Mesenchymal stem cell (in vitro differentiated cells and primary cell): ENCODE data around the gene KSR1.

Experiments used
- DNase-seq: peaks from one replicate; pipeline ENCODE4 v3.0.0-alpha.2; 2013
- H2AFZ ChIP-seq: one replicate; pipeline ENCODE4 v1.6.1; 2013; ENCODE audit warnings: low read depth, mild to moderate bottlenecking, control low read depth, inconsistent platforms, low read length, moderate library complexity
- H2AK5ac ChIP-seq: 2 replicates; pipeline ENCODE4 v1.6.1; 2013; ENCODE audit warnings: low read length, moderate library complexity, mild to moderate bottlenecking, inconsistent platforms; ENCODE audit not compliant: severe bottlenecking
- H2BK120ac ChIP-seq: one replicate; pipeline ENCODE4 v1.6.1; 2013; ENCODE audit warnings: low read depth, mild to moderate bottlenecking, inconsistent platforms, low read length, moderate library complexity
- H2BK12ac ChIP-seq, 2 experiments: one replicate each; pipeline ENCODE4 v1.6.1; 2013; ENCODE audit warnings: inconsistent platforms in 2 of 2, low read length in 2 of 2, mild to moderate bottlenecking in 2 of 2, moderate library complexity in 2 of 2, control low read depth in 1 of 2
- H2BK15ac ChIP-seq: one replicate; pipeline ENCODE4 v1.6.1; 2013; ENCODE audit warnings: mild to moderate bottlenecking, low read depth, inconsistent platforms; ENCODE audit not compliant: poor library complexity, severe bottlenecking
- H2BK5ac ChIP-seq: 2 replicates; pipeline ENCODE4 v1.6.1; 2013; ENCODE audit warnings: low read depth, mild to moderate bottlenecking, low read length, control low read depth, inconsistent platforms; ENCODE audit not compliant: poor library complexity, severe bottlenecking
- H3K14ac ChIP-seq, 2 experiments: one replicate each; pipeline ENCODE4 v1.6.1; 2013; ENCODE audit warnings: inconsistent platforms in 2 of 2, low read length in 2 of 2, control low read depth in 1 of 2, mild to moderate bottlenecking in 1 of 2, moderate library complexity in 1 of 2
- H3K18ac ChIP-seq, 2 experiments: one replicate each; pipeline ENCODE4 v1.6.1; 2013; ENCODE audit warnings: inconsistent platforms in 2 of 2, low read length in 2 of 2, control low read depth in 1 of 2, low read depth in 1 of 2, mild to moderate bottlenecking in 1 of 2
- H3K23ac ChIP-seq, 2 experiments: one replicate each; pipeline ENCODE4 v1.6.1; 2013; ENCODE audit warnings: inconsistent platforms in 2 of 2, low read length in 2 of 2, mild to moderate bottlenecking in 2 of 2, moderate library complexity in 2 of 2, control low read depth in 1 of 2
- H3K27ac ChIP-seq: 2 replicates; pipeline ENCODE4 v1.5.1; 2013; ENCODE audit warnings: mild to moderate bottlenecking, moderate library complexity, low read length, control low read depth, inconsistent platforms; ENCODE audit not compliant: poor library complexity, severe bottlenecking
- H3K27me3 ChIP-seq, 2 experiments: 2 replicates each; pipeline versions ENCODE4 v1.6.1 to v1.7.0; 2013; ENCODE audit warnings: low read length in 2 of 2, mild to moderate bottlenecking in 2 of 2, moderate library complexity in 2 of 2, control low read depth in 1 of 2, inconsistent platforms in 1 of 2; ENCODE audit not compliant: control insufficient read depth in 1 of 2, insufficient read depth in 1 of 2
- H3K36me3 ChIP-seq, 2 experiments: 2 replicates each; pipeline versions ENCODE4 v1.6.1 to v1.7.0; 2013; ENCODE audit warnings: low read length in 2 of 2, control low read depth in 1 of 2, inconsistent platforms in 1 of 2, low read depth in 1 of 2, mild to moderate bottlenecking in 1 of 2; ENCODE audit not compliant: insufficient read depth in 2 of 2, control insufficient read depth in 1 of 2
- H3K4ac ChIP-seq, 2 experiments: one replicate each; pipeline ENCODE4 v1.6.1; 2013; ENCODE audit warnings: inconsistent platforms in 2 of 2, low read length in 2 of 2, mild to moderate bottlenecking in 2 of 2, moderate library complexity in 2 of 2, control low read depth in 1 of 2, low read depth in 1 of 2
- H3K4me1 ChIP-seq: 2 replicates; pipeline ENCODE4 v1.6.1; 2013; ENCODE audit warnings: low read depth, low read length, control low read depth; ENCODE audit not compliant: control insufficient read depth, insufficient read depth
- H3K4me2 ChIP-seq: 2 replicates; pipeline ENCODE4 v1.6.1; 2013; ENCODE audit warnings: low read length, mild to moderate bottlenecking, inconsistent platforms; ENCODE audit not compliant: poor library complexity, severe bottlenecking
- H3K4me3 ChIP-seq, 2 experiments: 2 replicates each; pipeline versions ENCODE4 v1.5.1 to v1.7.0; 2013; ENCODE audit warnings: low read length in 2 of 2, mild to moderate bottlenecking in 2 of 2, control low read depth in 1 of 2, low read depth in 1 of 2; ENCODE audit not compliant: insufficient read depth in 1 of 2
- H3K79me1 ChIP-seq: replicated peaks from 2 replicates; pipeline ENCODE4 v1.6.1; 2013; ENCODE audit warnings: mild to moderate bottlenecking, control low read depth, low read length, inconsistent platforms; ENCODE audit not compliant: poor library complexity, severe bottlenecking
- H3K9ac ChIP-seq: 2 replicates; pipeline ENCODE4 v1.7.0; 2013; ENCODE audit warnings: mild to moderate bottlenecking, low read length, moderate library complexity
- H3K9me3 ChIP-seq: 2 replicates; pipeline ENCODE4 v1.7.0; 2013; ENCODE audit warnings: mild to moderate bottlenecking, low read length; ENCODE audit not compliant: control insufficient read depth
- H4K8ac ChIP-seq: one replicate; pipeline ENCODE4 v1.6.1; 2013; ENCODE audit warnings: inconsistent platforms, mild to moderate bottlenecking, low read length, moderate library complexity
- H4K91ac ChIP-seq: one replicate; pipeline ENCODE4 v1.6.1; 2013; ENCODE audit warnings: mild to moderate bottlenecking, low read length, inconsistent platforms
- WGBS: methylation state at CpG from one replicate; pipeline ENCODE4 v1.1.7; 2013; ENCODE audit warnings: mixed read lengths; 5-methylcytosine and 5-hydroxymethylcytosine counted together

KSR1 gene

DNA sequence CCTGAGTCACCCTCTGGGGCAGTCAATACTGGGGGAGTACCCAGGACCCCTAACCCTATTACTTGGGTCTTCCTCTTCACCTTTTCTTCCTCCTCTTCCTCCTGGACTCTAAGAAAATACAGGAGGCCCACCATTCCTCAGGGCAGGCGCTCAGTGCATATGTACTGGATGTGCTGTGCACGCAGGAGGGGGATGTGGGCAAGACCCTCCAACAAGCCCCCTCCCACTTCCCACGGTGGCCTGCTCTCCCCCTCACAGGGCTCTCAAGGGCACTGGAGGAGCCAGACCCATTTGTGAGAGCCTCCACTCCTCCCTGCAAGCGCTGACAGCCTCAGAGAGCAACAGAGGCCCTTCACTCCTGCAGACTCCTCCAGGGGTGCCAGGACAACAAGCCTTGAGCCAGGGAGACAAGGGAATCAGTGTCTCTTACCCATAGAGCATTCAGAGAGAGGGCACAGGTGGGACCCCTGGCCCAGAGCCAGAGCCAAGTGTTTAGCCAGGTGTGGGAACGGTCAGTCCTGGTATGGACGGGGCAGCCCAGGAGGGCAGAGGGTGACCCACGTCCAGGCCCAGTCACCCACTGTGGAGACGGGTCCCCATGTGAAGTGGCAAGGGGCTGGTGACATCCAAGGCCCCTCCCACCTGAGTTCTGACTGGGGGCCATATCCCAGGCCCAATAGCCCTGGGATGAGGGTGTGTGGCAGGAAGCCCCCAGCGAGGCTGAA is 27.3 kb upstream of the KSR1 start:
- Histone ChIP-seq H3K4ac (no peak overlapping the region), H3K4me2 (no peak overlapping the region), H3K36me3 (no peaks in the 10 kb centered on the region), H4K91ac (no peak overlapping the region), H3K27ac (no peak overlapping the region), H3K4me3 (no peak overlapping the region), H3K79me1 (no peaks in the 10 kb centered on the region), H2AK5ac (no peak overlapping the region), H3K14ac (no peak overlapping the region), H2BK5ac (no peak overlapping the region), H2BK15ac (no peak overlapping the region), H3K27me3 (peaks cover 0 to 3% of the 10 kb centered on the region in 2 experiments), H3K9ac (no peak overlapping the region), H4K8ac (no peak overlapping the region), H3K23ac (no peak overlapping the region), H3K4me1 (peaks cover 1% of the 10 kb centered on the region), H2BK12ac (no peak overlapping the region), H2BK120ac (no peak overlapping the region), H3K18ac (no peak overlapping the region), H3K9me3 (no peaks in the 10 kb centered on the region), H2AFZ (no peak overlapping the region)
- DNase-seq = no peak
- WGBS = 86% methylated on average over 8 of the region's 9 CpGs

DNA sequence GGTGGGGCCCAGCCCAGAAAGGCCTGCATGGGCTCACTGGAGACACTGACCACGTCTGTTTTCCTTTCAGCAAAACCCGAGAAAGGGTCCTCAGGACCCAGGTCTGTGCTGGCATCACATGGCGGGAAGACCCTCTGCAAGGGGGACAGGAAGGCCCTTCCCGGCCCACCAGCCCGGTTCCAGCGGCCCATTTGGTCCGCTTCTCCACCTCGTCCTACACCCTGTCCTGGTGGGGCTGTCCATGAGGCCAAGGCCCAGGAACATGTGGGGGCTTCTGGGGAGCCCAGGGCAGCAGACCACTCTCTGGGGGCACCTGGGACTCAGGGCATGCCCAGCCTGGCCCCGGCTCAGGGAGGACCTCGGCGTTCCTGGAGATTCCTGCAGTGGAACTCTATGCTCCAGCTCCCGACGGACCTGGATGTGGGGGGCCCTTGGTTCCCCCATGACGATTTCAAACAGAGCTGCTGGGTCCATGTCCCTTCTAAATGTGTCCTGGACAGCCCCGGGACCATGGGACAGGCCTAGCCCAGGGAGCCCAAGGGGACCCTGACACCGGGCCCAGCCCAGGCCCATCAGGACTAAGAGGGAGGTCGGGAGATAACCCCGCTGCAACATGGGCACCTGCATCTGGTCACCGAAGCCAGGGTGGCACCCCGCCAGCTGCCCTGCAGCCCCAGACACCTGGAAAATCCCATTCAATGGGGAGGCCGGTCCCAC is 26.4 kb upstream of the KSR1 start:
- peak overlapping the region; percentile 51 for H4K8ac ChIP-seq
- H3K79me1 ChIP-seq = no peaks in the 10 kb centered on the region
- H3K23ac ChIP-seq = no peak overlapping the region
- no peak overlapping the region for H2AFZ ChIP-seq
- no peaks in the 10 kb centered on the region for H3K9me3 ChIP-seq
- no peak overlapping the region for H3K14ac ChIP-seq
- no peak overlapping the region for H2AK5ac ChIP-seq
- peaks cover 0 to 5% of the 10 kb centered on the region in 2 experiments for H3K27me3 ChIP-seq
- no peak for DNase-seq
- H3K4me2 ChIP-seq = no peak overlapping the region
- WGBS = 93% methylated on average over 21 of the region's 21 CpGs
- H3K36me3 ChIP-seq = no peaks in the 10 kb centered on the region
- no peak overlapping the region for H3K27ac ChIP-seq
- no peak overlapping the region for H3K4me3 ChIP-seq
- no peak overlapping the region for H2BK5ac ChIP-seq
- no peak overlapping the region for H4K91ac ChIP-seq
- no peak overlapping the region for H3K18ac ChIP-seq
- no peak overlapping the region for H3K4ac ChIP-seq
- no peak overlapping the region for H2BK12ac ChIP-seq
- peaks cover 1% of the 10 kb centered on the region for H3K4me1 ChIP-seq
- no peak overlapping the region for H2BK15ac ChIP-seq
- no peak overlapping the region for H2BK120ac ChIP-seq
- no peak overlapping the region for H3K9ac ChIP-seq

DNA sequence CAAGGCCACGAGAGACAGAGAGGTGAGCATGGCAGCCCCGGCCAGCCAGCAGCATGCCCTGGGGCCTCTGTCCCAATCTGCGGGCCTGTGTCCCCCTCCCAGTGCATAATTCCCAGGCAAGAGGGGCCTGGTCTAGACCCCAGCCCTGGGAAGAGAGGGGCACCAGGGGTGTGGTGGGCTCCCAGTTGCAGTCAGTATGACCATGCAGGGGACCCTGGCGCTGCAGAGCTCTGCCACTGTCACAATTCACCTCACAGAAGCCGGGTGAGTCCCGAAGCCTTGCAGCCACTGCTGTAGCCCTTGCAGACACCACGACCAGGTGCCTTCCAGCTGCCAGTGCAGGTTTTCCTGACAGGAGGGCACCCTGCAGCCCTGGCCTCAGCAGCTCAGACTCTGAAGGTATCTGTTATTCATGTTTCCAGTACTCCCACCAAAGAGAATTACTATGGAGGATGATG is 25.8 kb upstream of the KSR1 start:
- no peak overlapping the region for H2BK15ac ChIP-seq
- DNase-seq = no peak
- no peak overlapping the region for H3K18ac ChIP-seq
- H3K4me2 ChIP-seq = no peak overlapping the region
- no peak overlapping the region for H3K9ac ChIP-seq
- H3K4me1 ChIP-seq = peaks cover 1% of the 10 kb centered on the region
- H3K36me3 ChIP-seq = no peaks in the 10 kb centered on the region
- H2BK120ac ChIP-seq = no peak overlapping the region
- 70% methylated on average over 7 of the region's 7 CpGs for WGBS
- no peak overlapping the region for H2AK5ac ChIP-seq
- no peak overlapping the region for H4K91ac ChIP-seq
- H2BK5ac ChIP-seq = no peak overlapping the region
- H3K27me3 ChIP-seq = peaks cover 0 to 6% of the 10 kb centered on the region in 2 experiments
- H3K4ac ChIP-seq = no peak overlapping the region
- H3K9me3 ChIP-seq = no peaks in the 10 kb centered on the region
- H3K79me1 ChIP-seq = no peaks in the 10 kb centered on the region
- no peak overlapping the region for H3K14ac ChIP-seq
- H2BK12ac ChIP-seq = no peak overlapping the region
- no peak overlapping the region for H3K4me3 ChIP-seq
- no peak overlapping the region for H2AFZ ChIP-seq
- no peak overlapping the region for H3K23ac ChIP-seq
- peak overlapping the region; percentile 51 for H4K8ac ChIP-seq
- H3K27ac ChIP-seq = no peak overlapping the region

DNA sequence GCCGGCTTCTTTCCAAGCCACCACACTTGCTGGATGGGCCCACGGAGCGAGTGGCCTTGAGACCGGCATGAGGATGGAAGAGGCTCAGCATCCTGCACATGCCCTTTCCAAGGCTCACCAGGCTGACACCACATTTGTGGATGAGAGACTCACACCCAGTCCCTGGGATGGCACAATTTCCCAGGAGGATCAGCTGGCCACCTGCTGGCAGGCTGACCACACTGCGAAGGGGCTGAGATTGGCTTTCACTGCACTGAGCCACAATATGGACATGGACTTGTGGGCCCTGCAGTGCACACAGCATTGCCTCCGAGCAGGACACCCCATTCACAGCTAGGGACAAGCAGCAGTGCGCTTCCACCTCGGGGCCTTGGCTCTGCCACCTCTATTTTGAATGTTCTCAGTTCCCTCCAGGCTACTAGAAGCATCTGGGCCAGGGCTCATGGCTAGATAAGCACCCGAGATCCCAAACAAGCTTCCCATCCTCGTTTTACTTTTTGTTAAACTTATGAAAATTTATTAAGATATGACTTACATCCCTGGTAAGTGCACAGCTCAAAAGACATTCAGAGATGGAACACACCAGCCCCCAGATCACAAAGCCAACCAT is 25.3 kb upstream of the KSR1 start:
- no peaks in the 10 kb centered on the region for H3K36me3 ChIP-seq
- H3K27me3 ChIP-seq = peaks cover 0 to 6% of the 10 kb centered on the region in 2 experiments
- peak; percentile 56 for DNase-seq
- no peak overlapping the region for H4K8ac ChIP-seq
- no peak overlapping the region for H3K9ac ChIP-seq
- H3K4me3 ChIP-seq = no peak overlapping the region
- no peak overlapping the region for H2BK120ac ChIP-seq
- H2BK5ac ChIP-seq = no peak overlapping the region
- peaks cover 1% of the 10 kb centered on the region for H3K4me1 ChIP-seq
- H3K14ac ChIP-seq = no peak overlapping the region
- no peak overlapping the region for H3K23ac ChIP-seq
- H3K79me1 ChIP-seq = no peaks in the 10 kb centered on the region
- H3K4ac ChIP-seq = no peak overlapping the region
- H3K4me2 ChIP-seq = no peak overlapping the region
- no peak overlapping the region for H2AFZ ChIP-seq
- no peak overlapping the region for H3K18ac ChIP-seq
- no peaks in the 10 kb centered on the region for H3K9me3 ChIP-seq
- no peak overlapping the region for H2BK12ac ChIP-seq
- no peak overlapping the region for H4K91ac ChIP-seq
- WGBS = 83% methylated on average over 10 of the region's 10 CpGs
- no peak overlapping the region for H2AK5ac ChIP-seq
- H3K27ac ChIP-seq = no peak overlapping the region
- H2BK15ac ChIP-seq = no peak overlapping the region
